NCI-H510A (cell line): ENCODE data around the gene RPTOR.
"Not testable (repeated sequence)": the region's sequence is repeated elsewhere in the genome, so short reads cannot be mapped to it uniquely, and the experiment has no call there.

Source experiments
- DNase-seq: peaks from one replicate; lab custom pipeline; 2025; lab: John Stamatoyannopoulos, UW

The RPTOR gene

GRCh38 chr17:80720610-80721577, 176.3 kb downstream of the RPTOR start:
- no peak for DNase-seq

DNA sequence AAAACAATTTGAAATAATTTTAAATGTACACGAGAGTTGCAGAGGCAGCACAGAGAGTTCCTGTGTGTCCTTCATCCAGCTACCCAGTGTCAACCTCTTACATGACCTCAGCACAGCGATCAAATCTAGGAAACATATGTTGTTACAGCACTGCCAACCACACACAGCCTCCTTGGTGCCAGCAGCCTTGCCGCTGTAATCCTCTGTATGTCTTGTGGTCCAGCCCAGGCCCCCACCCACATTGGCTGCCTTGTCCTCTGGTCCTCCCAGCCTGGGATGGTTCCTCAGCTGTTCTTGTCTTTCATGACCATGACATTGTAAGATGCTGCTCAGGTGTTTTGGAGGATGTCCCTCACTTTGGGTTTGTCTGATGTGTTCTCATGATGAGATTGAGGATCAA, 178.0 kb downstream of the RPTOR start:
- no peak for DNase-seq

- DNase-seq, result no peak
Measured at GRCh38 chr17:80724775-80725266, 180.2 kb downstream of the RPTOR start.

DNA sequence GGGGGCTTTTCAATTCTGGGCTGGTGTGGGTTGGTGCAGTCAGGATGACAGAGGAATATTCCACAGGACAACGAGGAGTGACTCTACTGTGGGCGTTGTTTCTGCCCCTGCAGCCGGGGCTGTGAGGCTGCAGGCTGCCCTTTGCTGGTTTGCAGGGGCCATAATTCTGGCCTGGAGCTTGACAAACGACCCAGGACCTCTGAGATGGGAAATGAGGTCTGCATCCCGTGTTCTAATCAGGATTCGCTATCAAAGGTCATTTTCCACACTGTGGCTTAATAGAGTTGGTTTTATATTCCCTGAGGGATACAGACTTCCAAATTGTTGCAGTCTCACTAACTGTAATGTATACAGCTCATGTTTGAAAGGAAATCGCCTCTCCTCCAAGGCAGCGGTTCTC, 180.9 kb downstream of the RPTOR start:
- DNase-seq, result no peak

DNA sequence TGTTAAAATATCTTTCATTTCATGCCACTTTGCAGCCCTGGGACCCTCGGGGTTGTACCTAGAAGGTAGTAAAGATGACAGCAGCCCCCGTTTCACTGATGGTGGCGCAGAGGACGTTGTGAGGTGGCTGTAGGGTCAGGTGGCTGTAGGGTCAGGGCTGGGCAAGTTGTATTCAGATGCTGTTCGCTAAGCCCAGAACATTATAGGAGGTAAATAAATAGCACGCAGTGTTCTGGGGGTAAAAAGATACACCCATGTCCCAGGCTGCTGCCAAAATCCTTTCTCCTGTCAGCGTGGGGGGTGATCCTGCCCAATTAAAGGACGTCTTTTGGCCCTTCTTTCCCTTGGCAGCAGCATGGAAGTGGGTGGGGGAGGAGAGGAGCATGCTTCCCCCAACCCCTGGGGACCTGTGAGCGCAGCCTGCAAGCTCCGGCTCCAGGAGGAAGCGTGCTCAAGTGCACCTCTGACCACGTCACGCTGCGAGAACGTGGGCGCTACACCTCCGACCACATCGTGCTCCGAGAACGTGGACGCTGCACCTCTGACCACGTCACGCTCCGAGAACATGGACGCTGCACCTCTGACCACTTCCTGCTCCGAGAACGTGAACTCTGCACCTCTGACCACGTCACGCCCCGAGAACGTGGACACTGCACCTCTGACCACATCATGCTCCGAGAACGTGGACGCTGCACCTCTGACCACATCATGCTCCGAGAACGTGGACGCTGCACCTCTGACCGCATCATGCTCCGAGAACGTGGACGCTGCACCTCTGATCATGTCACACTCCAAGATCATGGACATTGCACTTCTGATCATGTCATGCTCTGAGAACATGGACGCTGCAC, 182.1 kb downstream of the RPTOR start:
- DNase-seq, result no peak

DNA sequence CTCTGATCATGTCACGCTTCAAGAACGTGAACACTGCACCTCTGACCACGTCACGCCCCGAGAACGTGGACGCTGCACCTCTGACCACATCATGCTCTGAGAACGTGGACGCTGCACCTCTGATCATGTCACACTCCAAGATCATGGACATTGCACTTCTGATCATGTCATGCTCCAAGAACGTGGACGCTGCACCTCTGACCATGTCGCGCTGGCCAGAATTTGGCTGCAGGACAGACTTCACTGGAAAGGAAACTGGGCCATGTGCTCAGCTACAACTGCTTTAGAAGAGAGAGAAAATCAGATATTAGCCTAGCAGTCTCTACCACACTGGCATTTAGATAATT, 182.7 kb downstream of the RPTOR start:
- no peak for DNase-seq

- no peak for DNase-seq
Measured at GRCh38 chr17:80729016-80729415, 184.4 kb downstream of the RPTOR start.

DNA sequence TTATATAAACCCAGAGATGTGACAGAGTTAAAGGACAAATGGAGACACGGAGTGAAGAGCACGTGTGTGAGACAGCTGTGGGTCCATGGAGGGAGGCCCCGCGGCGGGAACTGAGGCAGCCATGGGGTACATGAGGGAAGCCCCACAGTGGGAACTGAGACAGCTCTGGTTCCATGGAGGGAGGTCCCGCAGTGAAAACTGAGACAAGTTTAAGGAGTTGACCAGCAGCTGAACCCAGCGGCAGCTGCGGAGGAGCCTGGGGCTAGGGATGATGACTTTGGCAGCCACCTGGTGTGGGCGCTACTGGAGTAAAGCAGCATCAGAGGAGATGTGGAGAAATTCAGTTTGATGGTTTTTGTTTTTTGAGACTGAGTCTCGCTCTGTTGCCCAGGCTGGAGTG, 185.1 kb downstream of the RPTOR start:
- no peak for DNase-seq

DNA sequence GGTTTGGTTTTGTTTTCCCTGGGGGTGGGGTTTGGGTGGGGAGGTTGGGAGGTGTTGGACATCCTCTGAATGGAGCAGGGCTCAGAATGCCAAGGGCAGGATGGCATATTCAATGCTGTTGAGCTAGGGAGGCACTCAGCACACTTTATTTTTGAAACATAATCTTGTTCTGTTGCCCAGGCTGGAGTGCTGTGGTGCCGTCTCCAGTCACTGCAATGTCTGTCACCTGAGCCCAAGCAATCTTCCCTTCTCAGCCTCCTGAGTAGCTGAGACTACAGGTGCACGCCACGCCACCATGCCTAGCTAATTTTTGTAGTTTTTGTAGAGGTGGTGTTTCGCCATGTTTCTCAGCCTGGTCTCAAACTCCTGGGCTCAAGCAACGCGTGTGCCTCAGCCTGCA, 186.1 kb downstream of the RPTOR start:
- DNase-seq, result no peak

DNA sequence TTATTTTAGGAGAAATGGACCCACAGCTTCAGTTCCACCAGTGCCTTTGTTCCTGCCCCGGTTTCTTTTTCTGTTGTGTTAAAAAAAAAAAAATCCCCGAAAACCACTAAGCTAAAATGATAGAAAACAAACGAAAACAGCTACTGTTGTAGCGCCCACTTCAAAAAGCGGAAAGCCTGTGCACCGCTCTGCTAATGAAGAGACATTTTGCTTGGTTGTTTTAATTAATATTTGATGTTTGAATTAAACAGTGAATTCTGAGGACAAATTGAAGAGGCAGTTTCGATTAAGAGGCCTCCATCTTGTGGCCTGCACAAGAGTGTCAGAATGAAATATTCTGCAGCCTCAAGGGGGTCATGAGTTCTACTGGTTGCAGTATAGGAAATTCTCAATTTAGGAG, 186.7 kb downstream of the RPTOR start:
- no peak for DNase-seq

GRCh38 chr17:80732268-80732667, 187.6 kb downstream of the RPTOR start:
- no peak for DNase-seq

GRCh38 chr17:80737106-80738019, 192.7 kb downstream of the RPTOR start:
- DNase-seq, result no peak

- no peak for DNase-seq
Measured at GRCh38 chr17:80738020-80738808, 193.6 kb downstream of the RPTOR start.

DNA sequence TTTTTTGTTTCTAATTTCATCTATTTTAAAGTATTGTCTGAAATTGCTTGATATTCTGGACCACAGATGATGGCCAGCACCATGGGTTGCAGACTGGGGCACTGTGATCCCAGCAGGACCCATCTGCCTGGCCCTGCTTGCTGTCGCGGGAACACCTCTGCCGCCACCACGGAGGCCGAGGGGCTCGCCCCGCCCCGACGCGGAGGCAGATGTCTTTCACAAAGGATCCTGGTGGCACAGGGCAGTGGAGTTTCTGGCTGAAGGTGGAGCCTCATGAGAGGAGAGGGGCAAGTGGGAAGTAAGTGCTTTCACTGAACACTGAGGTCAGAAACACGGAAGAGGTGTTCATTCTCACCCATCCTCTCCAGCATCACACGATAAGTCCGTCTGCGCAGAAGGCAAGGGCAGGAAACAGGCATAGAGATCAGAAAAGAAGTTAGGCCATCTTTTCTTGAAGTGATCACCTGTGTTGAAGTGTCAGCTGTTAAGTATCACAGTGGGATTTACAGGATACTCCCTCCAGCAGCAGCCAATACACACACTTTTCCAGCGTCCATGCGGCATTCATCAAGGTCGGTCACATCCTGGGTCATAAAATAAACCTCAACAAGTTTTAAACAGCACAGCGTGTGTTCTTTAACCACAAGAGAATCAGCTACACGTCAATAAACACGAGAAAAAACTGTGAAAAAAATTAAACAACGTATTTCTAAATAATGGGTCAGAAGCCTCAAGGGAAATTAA, 194.5 kb downstream of the RPTOR start:
- no peak for DNase-seq

DNA sequence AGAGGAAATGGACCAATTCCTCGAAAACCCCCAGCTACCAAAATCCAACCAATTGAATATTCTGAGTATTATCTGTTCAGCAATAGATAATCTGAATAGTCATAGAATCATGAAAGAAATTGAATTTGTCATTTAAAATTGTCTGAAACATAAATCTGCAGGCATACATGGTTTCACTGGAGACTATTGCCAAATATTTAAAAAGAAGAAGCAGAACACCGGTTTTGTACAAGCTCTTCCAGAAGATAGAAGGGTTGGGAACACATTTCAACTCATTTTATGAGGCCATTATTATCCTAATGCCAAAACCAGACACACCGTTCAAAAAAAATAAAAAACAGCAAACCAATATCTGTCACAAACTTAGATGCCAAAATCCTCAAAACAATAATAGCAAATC, 195.5 kb downstream of the RPTOR start:
- no peak for DNase-seq

DNA sequence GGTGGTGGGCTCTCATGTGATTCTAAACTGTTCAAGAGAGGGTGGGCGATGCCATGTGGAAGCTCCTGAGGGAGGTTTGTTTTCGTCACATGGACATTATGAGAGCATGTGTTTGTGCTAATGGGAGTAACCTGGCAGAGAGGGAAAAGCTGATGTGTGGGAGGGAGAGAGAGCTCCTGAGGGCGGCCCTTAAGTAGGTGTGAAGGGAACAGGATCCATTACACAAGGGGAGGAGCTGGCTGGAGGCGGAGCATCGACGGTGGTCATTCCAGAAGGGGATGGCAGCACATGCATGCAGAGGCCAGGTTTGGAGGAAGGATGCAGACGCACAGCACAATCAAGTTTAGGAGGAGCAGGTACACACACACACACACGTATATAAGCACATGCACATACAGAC, 197.5 kb downstream of the RPTOR start:
- no peak for DNase-seq

GRCh38 chr17:80742581-80743180, 198.0 kb downstream of the RPTOR start:
- no peak for DNase-seq

DNA sequence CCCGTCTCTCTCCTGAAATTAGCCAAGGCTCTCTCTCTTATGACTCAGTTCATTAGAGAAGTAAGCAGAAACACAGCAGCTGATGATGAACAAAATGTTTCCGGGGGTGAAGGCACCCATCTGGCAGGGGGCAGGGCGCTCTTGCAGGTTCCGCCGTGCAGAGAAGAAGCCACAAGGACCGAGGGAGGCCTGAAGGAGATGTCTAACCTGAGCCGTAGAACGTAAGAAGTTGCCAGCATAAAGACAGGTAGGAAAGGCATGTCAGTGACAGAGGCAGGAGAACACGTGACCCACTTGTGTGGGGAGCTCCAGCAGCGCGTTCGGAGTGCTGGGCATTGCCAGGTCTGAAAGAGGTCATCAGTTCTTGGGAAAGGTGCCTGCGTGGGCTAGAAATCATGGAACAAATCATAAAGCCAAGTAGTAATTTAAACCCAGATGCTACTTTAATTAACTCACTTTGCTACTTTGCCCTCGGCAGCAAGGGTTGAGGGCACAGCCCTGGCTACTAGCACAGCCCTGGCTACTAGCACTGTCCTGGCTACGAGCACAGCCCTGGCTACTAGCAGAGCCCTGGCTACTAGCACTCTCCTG, 198.6 kb downstream of the RPTOR start:
- DNase-seq, result no peak

GRCh38 chr17:80743973-80744372, 199.3 kb downstream of the RPTOR start:
- DNase-seq, result not testable (repeated sequence)
